Stimulated activated CD4-positive, alpha-beta T cell treated with anti-CD3 and anti-CD28 coated beads, Interleukin-15, amount 100 ng/mL, for 1 hour (primary cell): ENCODE results near the gene MYL6B.
"Not testable (repeated sequence)": the region's sequence is repeated elsewhere in the genome, so short reads cannot be mapped to it uniquely, and the experiment has no call there.

Experiments used
- DNase-seq, 2 donors: peaks; one replicate each; pipeline ENCODE4 v3.0.0-alpha.2; 2020; ENCODE audit warnings: low read depth in 1 of 2, low spot score in 1 of 2

MYL6B gene

GRCh38 chr12:56152756-56153677 lies 630 bp downstream of the MYL6B start:
- no peak for DNase-seq

DNA sequence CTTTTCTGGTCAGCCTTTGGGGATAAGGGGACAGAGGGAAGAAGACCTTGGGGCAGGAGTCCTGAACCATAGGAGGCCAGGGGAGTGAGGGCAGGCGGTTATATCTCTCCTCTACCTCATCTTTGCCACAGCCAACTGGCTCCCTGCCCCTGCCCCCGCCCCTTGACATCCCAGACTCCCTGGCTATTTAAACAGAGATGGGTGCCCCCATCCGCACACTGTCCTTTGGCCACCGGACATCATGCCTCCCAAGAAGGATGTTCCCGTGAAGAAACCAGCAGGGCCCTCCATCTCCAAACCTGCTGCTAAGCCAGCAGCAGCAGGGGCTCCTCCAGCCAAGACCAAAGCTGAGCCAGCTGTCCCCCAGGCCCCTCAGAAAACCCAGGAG lies 1.3 kb downstream of the MYL6B start:
- DNase-seq, result no peak

DNA sequence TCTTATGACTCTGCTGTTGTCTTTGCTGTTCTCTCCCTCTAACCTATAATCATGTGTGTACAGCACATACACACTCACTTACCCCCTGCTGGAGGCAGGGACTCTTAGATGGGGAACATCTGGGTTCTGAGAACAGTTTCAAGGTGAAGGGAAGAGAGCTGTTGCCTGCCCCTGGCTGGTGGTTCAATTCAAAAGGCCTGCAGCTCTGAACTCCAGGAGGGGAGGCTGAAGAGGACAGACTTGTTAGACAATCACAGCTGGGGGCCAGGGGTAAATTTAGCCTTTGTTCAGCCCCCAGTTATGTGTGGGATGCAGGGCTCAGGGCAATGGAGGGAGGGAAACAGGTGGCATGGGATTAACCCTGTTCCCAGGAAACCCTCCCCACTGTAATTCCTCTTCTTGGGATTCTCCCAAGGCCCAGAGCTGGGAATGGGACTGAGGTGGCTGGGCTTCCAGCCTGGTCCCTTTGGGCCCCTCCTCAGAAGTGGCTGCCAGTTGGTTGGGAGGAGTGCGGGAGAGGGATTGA lies 1.9 kb downstream of the MYL6B start:
- no peak for DNase-seq

DNA sequence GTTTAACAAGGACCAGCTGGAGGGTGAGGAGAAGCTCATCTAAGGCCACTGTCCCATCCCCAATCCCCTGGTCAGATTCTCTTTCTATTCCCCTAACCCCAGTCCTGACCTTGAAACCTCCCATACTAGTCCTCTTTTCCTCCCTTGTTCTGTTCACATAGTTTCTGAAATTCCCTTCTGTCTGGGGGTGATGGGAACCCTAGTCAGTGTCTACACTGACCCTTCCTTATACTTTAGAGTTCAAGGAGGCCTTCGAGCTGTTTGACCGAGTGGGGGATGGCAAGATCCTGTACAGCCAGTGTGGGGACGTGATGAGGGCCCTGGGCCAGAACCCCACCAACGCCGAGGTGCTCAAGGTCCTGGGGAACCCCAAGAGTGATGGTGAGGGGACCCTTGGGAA lies 2.4 kb downstream of the MYL6B start:
- DNase-seq, result no peak

DNA sequence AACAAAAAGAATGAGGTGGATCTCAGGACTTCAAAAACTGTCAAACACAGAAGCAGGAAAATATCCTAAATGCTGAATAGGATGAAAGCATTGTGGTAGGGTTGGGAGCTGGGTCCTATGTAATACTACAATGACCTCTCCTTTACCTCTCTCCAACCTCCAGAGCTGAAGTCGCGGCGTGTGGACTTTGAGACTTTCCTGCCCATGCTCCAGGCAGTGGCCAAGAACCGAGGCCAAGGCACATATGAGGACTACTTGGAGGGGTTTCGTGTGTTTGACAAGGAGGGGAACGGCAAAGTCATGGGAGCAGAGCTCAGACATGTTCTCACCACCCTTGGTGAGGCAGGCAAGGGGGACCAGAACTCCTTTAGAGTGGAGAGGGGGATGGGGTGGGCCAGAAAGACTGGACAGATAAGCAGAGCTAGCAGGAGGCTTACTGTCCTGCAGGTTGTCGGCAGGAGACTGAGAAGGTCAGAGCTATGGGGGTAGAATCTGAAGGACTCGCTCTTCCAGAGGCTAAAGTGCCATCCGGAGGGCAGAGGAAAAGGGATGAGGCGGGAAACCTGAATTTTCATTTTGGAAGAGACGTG lies 3.0 kb downstream of the MYL6B start:
- no peak for DNase-seq

DNA sequence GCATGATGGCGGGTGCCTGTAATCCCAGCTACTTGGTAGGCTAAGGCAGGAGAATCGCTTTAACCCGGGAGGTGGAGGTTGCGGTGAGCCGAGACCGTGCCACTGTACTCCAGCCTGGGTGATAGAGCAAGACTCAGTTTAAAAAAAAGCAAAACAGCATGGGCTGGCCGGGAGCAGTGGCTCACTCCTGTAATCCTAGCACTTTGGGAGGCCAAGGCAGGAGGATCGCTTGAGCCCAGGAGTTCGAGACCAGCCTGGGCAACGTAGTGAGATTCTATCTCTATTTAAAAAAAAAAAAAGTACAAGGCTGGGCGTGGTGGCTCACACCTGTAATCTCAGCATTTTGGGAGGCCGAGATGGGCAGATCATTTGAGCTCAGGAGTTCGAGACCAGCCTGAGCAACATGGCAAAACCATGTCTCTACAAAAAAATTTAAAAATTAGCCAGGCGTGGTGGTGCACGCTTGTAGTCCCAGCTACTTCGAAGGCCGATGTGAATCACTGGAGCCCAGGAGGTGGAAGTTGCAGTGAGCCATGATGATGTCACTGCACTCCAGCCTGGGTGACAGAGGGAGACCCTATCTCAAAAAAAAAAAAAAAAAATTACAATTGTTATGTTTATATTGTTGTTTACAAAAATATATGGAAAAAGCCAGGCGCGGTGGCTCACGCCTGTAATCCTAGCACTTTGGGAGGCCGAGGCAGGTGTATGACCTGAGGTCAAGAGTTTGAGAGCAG lies 4.2 kb downstream of the MYL6B start:
- DNase-seq, result not testable (repeated sequence)

- DNase-seq, result peak; percentile 25 to 26
Observed at GRCh38 chr12:56157201-56158028, 5.0 kb downstream of the MYL6B start.

GRCh38 chr12:56158029-56158925 lies 5.9 kb downstream of the MYL6B start, which contains the start of gene MYL6:
Gene MYL6, plus strand, starts transcription at chr12:56158359. Its CDS starts 43 bp downstream, at chr12:56158402.
- DNase-seq, result peak; percentile 65 to 75

- no peak for DNase-seq
Observed at GRCh38 chr12:56158926-56159461, 6.6 kb downstream of the MYL6B start.

GRCh38 chr12:56159482-56160192 lies 7.2 kb downstream of the MYL6B start:
- no peak for DNase-seq

DNA sequence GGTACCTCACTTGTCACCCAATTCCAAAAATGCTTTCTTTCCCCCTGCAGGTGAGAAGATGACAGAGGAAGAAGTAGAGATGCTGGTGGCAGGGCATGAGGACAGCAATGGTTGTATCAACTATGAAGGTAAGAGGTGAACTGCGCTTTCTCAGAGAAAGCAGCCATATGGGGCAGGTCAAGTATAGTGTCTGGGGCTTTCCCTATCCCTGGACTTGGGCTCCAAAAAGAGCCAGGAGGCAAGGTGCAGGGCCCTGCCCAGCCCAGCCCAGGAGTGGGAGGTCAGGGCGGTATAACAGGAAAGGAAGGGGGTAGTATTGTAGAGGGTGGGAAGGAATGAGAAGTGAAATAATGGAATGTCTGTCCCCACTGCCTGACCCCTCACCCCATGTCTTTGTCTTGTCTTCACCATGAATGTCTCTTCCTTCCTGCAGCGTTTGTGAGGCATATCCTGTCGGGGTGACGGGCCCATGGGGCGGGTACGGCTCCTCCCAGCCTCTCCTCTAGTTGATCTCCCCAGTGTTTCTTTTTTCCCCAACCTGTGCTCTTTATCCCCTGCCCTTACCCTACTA lies 7.9 kb downstream of the MYL6B start:
- DNase-seq, result peak; percentile 36 to 39

DNA sequence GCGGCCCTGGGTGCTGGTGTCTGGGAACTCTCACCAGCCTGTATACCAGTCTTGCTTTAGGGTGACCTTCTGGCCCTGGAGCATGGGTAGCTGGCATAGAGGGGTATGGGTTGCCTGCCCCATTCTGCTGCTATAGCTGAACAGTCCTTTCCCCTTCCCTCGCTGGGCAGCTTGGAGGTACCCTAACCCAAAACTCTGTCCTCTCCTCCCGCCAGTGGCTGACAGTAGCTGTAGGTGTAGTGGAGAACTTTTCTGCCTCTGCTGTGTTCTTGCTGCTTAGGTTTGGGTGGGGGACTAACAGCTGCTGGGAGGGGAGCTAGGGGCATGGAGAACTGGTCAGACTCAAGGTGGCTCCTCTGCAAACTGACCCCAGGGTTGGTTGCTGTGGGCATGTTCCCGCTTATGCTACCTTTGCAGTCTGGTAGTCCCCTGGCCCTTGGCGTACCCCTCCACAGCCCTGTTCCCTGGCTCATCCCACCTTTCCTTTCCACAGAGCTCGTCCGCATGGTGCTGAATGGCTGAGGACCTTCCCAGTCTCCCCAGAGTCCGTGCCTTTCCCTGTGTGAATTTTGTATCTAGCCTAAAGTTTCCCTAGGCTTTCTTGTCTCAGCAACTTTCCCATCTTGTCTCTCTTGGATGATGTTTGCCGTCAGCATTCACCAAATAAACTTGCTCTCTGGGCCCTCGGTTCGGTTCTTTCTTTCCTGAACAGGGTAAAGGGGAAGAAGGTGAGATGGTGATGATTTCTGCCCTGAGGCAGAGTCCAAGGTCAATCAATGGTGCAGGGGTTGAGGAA lies 8.7 kb downstream of the MYL6B start:
- no peak for DNase-seq

GRCh38 chr12:56161690-56162351 lies 9.4 kb downstream of the MYL6B start:
- no peak for DNase-seq

DNA sequence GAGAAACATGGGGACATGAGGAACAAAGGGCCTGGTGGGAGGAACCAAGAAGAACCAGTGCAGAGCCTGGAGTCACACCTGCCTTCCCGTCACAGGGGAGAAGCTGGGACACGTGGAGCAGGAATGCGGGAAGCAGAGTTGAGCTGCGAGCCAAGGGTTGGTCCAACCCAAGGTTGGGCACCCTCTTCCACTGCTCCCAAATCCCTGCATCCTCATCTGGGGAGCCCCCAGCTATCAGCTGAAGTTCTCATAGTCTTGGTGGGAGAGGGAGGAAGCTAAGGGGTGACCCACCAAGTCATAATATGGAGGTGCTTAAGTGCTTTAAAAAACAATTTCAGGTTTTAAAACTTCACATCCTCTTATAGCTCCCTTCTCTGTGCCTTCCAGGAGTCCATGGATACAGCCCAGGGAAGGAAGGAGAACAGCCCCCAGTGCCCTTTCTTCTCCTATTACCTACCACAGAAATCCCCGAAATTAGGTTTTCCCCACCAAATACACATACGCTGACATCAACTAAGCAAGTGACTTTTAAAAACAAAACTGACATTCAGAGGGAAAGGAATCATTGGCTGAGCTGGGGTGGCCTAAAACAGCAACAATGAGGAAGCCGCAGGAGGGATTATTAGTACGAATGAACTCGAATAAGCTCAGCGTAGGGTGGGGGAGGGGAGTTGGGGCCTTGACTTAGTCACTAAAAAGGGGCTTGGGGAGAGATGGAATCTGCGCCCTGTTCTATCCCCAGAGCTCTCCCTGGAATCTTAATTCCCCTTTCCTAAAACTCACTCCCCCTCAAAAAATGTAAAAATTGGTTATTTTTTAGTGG lies 10.3 kb downstream of the MYL6B start:
- no peak for DNase-seq

DNA sequence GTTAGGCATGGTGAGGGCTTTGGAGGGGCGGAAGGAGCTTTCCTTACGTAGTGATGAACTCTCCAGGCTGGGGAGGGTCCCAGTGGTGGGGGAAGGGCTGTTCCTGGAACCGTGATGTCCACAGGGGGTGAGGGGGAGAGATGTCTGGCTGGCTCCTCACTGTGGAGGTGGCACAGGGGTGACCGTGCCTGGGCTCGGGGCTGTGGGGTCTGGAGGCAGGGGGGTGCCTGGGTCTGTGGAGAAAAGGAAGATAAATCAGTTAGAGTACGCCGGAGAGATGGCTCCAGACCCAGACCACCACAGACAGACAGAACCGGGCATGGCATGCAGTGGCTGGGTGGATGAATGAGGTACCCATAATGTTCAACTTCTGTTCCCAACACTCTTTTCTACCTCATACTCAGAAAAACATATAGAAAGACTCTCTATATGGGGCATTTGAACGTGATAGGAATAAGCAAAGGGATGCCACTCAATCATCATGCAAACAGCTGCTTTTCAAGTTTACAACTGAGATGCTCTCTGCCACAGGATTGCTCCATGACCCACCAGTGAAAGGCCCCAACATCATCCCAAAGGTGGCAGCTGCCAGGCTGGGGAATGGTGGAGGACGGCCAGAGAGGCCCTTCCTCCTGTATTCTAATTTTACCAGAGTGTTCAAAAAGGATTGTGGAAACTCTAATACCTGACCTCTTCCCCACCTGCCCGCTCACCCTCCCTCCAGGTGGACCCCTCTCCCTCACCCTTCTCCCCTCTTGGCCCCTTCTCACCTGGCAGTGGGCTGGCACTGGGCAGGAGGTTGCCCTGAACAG lies 11.4 kb downstream of the MYL6B start:
- no peak for DNase-seq
